ENCODE data around the gene BRD2.

DNA sequence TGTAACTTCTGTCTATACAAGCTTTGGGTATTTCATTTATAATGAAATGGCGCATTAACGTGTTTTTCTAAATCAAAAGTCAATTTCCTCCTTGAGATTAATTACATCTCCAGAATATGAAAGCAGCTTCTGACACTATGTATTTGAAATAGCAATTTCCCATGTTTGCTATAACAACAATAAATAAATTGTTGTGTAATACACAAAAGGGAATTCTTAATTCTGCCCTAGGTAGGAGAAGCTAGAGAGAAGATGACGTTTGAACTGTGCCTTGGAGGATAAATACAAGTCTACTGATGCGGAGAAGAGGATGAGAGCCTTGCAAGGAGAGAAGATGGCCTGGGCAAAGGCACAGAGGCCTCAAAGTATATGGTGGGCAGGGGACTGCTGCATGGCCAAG, 48.6 kb downstream of the BRD2 start:
- no peak for TF ChIP-seq POLR2AphosphoS5 (IDR thresholded peaks at IDR 0.05)
- TF ChIP-seq, protein P1, sequence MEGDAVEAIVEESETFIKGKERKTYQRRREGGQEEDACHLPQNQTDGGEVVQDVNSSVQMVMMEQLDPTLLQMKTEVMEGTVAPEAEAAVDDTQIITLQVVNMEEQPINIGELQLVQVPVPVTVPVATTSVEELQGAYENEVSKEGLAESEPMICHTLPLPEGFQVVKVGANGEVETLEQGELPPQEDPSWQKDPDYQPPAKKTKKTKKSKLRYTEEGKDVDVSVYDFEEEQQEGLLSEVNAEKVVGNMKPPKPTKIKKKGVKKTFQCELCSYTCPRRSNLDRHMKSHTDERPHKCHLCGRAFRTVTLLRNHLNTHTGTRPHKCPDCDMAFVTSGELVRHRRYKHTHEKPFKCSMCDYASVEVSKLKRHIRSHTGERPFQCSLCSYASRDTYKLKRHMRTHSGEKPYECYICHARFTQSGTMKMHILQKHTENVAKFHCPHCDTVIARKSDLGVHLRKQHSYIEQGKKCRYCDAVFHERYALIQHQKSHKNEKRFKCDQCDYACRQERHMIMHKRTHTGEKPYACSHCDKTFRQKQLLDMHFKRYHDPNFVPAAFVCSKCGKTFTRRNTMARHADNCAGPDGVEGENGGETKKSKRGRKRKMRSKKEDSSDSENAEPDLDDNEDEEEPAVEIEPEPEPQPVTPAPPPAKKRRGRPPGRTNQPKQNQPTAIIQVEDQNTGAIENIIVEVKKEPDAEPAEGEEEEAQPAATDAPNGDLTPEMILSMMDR (IDR thresholded peaks at IDR 0.05), result no peak
